CD14-positive monocyte (primary cell): ENCODE data around the gene IGDCC3. TPM values are rescaled to one million over a fixed set of nuclear protein-coding genes. Genes with fewer than 3 reads are reported as not detected.

Experiments used
- DNase-seq, 3 donors: peaks; one replicate each; pipeline ENCODE4 v3.0.0-alpha.2; 2011 to 2022
- H2AFZ ChIP-seq: 2 replicates; pipeline ENCODE4 v1.6.0; 2012; ENCODE audit warnings: mild to moderate bottlenecking, low read depth, low read length, inconsistent platforms; ENCODE audit not compliant: insufficient read depth, poor library complexity, severe bottlenecking
- H3K27ac ChIP-seq, 2 donors: 1 replicate in 1 of 2; 2 replicates in 1 of 2; pipeline ENCODE4 v1.5.1; 2012 to 2013; ENCODE audit warnings: low read length in 2 of 2, control low read depth in 1 of 2, inconsistent platforms in 1 of 2, low read depth in 1 of 2, mild to moderate bottlenecking in 1 of 2
- H3K27me3 ChIP-seq, 2 donors: one replicate each; pipeline versions ENCODE4 v1.6.0 to v1.6.1; 2011 to 2013; ENCODE audit warnings: low read length in 2 of 2; ENCODE audit not compliant: control insufficient read depth in 2 of 2, insufficient read depth in 2 of 2
- H3K36me3 ChIP-seq, 2 donors: replicated peaks in 1 of 2; 1 replicate in 1 of 2; 2 replicates in 1 of 2; pipeline versions ENCODE4 v1.5.1 to v1.6.1; 2012 to 2013; ENCODE audit warnings: low read length in 2 of 2, control low read depth in 1 of 2, inconsistent platforms in 1 of 2, mild to moderate bottlenecking in 1 of 2; ENCODE audit not compliant: insufficient read depth in 2 of 2, control insufficient read depth in 1 of 2
- H3K4me1 ChIP-seq, 2 donors: 1 replicate in 1 of 2; 2 replicates in 1 of 2; pipeline versions ENCODE4 v1.5.1 to v1.6.1; 2012 to 2013; ENCODE audit warnings: low read length in 2 of 2, control low read depth in 1 of 2, inconsistent platforms in 1 of 2, mild to moderate bottlenecking in 1 of 2, moderate library complexity in 1 of 2; ENCODE audit not compliant: insufficient read depth in 2 of 2, control insufficient read depth in 1 of 2
- H3K4me2 ChIP-seq: replicated peaks from 2 replicates; pipeline ENCODE3; 2012; ENCODE audit warnings: low read length, moderate library complexity, mild to moderate bottlenecking; ENCODE audit not compliant: poor library complexity, severe bottlenecking; ENCODE audit errors: extremely low read depth
- H3K4me3 ChIP-seq, 3 experiments: fragments of 200-600 bp in 1 of 3; sonication (generic) in 1 of 3; replicated peaks in 1 of 3; 1 replicate in 2 of 3; 2 replicates in 1 of 3; pipeline ENCODE4 v1.5.1; 2011 to 2013; ENCODE audit warnings: low read length in 3 of 3, mild to moderate bottlenecking in 3 of 3, control low read depth in 2 of 3, low read depth in 2 of 3, inconsistent platforms in 1 of 3, moderate library complexity in 1 of 3
- H3K79me2 ChIP-seq: 2 replicates; pipeline ENCODE4 v1.6.0; 2012; ENCODE audit warnings: mild to moderate bottlenecking, control low read depth, inconsistent platforms, low read length, moderate library complexity; ENCODE audit not compliant: insufficient read depth
- H3K9ac ChIP-seq: 2 replicates; pipeline ENCODE4 v1.6.0; 2017; ENCODE audit warnings: low read length, mild to moderate bottlenecking; ENCODE audit not compliant: insufficient read depth, poor library complexity, severe bottlenecking
- H3K9me3 ChIP-seq, 2 donors: replicated peaks in 1 of 2; 1 replicate in 1 of 2; 2 replicates in 1 of 2; pipeline versions ENCODE4 v1.5.1 to v1.6.1; 2012 to 2013; ENCODE audit warnings: low read length in 2 of 2, control low read depth in 1 of 2; ENCODE audit not compliant: control insufficient read depth in 1 of 2, insufficient read depth in 1 of 2
- H4K20me1 ChIP-seq: 2 replicates; pipeline ENCODE4 v1.6.0; 2012; ENCODE audit warnings: mild to moderate bottlenecking, low read length, control low read depth, moderate library complexity; ENCODE audit not compliant: insufficient read depth
- H3K27ac Mint-ChIP-seq, 7 donors: one replicate each; pipeline ENCODE4 v1.8.0; 2020; ENCODE audit warnings: mild to moderate bottlenecking in 7 of 7, mixed read lengths in 7 of 7, moderate library complexity in 6 of 7, inconsistent platforms in 2 of 7
- H3K27me3 Mint-ChIP-seq, 3 donors: one replicate each; pipeline ENCODE4 v1.8.0; 2021 to 2022; ENCODE audit warnings: low read depth in 3 of 3, mild to moderate bottlenecking in 3 of 3, mixed read lengths in 3 of 3, moderate library complexity in 3 of 3, inconsistent platforms in 1 of 3
- H3K36me3 Mint-ChIP-seq, 2 donors: one replicate each; pipeline ENCODE4 v1.8.0; 2020; ENCODE audit warnings: mixed read lengths in 2 of 2, inconsistent platforms in 1 of 2, mild to moderate bottlenecking in 1 of 2
- H3K4me1 Mint-ChIP-seq: one replicate; pipeline ENCODE4 v1.8.0; 2020; ENCODE audit warnings: mild to moderate bottlenecking, mixed read lengths
- H3K4me3 Mint-ChIP-seq, 2 donors: one replicate each; pipeline ENCODE4 v1.8.0; 2020; ENCODE audit warnings: mild to moderate bottlenecking in 2 of 2, mixed read lengths in 2 of 2, moderate library complexity in 1 of 2
- H3K9me3 Mint-ChIP-seq, 7 donors: one replicate each; pipeline ENCODE4 v1.8.0; 2020 to 2022; ENCODE audit warnings: mixed read lengths in 7 of 7, mild to moderate bottlenecking in 6 of 7, moderate library complexity in 6 of 7, inconsistent platforms in 2 of 7
- CTCF ChIP-seq: fragments of 200-600 bp; IDR thresholded peaks from one replicate; pipeline ENCODE4 v1.8.0; 2022; ENCODE audit warnings: antibody characterized with exemption, mild to moderate bottlenecking
- WGBS: methylation state at CpG from one replicate; pipeline ENCODE4 v1.1.5; 2013; ENCODE audit warnings: missing lambda C conversion rate; ENCODE audit not compliant: insufficient coverage; 5-methylcytosine and 5-hydroxymethylcytosine counted together
- intact Hi-C, 2 donors: fragments of 100-400 bp; cut with micrococcal nuclease; formaldehyde crosslinking; loops; one replicate each; pipeline versions ENCODE4 v1.15.0 to v1.15.1; 2023
- polyA plus RNA-seq, 3 donors: library from polyadenylated mRNA; depleted of rRNA in 1 of 3; unstranded in 2 of 3; stranded (reverse) in 1 of 3; fragments of 300-500 nt in 2 of 3; fragments of >200 nt in 1 of 3; fragmentation: Illumina TruSeq in 2 of 3; gene quantifications; 1 replicate in 2 of 3; 2 replicates in 1 of 3; pipeline ENCODE4 v1.2.3, GENCODE V29; 2012 to 2021

Gene IGDCC3
- polyA plus RNA-seq, 3 donors, result not detected

GRCh38 chr15:65304381-65305149 is 73.2 kb downstream of the IGDCC3 start, which contains the start of gene RNU5B-1:
RNU5B-1 (plus strand) TSS chr15:65304677.
- Mint-ChIP-seq H3K4me3 (peak within 1 kb of the TSS; percentile 88 to 96), H3K4me1 (peaks cover 23% of the 10 kb centered on the region), H3K27ac (peak within 1 kb of the TSS; percentile 91 to 96 (median 94)), H3K36me3 (no peaks in the 10 kb centered on the region), H3K27me3 (peaks cover 0 to 2% (median 0%) of the 10 kb centered on the region in 3 donors), H3K9me3 (peaks cover 0 to 4% (median 2%) of the 10 kb centered on the region in 7 donors)
- H3K79me2 ChIP-seq, result no peaks in the 10 kb centered on the region
- peak within 1 kb of the TSS; percentile 88 for H3K4me2 ChIP-seq
- no peaks in the 10 kb centered on the region for H4K20me1 ChIP-seq
- DNase-seq, result peak; percentile 83 to 89 (median 87)
- H3K36me3 ChIP-seq, result no peaks in the 10 kb centered on the region
- H3K27ac ChIP-seq, result peak within 1 kb of the TSS; percentile 34 to 87
- H3K4me3 ChIP-seq, result peak within 1 kb of the TSS; percentile 74 to 93 (median 93)
- no peaks in the 10 kb centered on the region for H3K27me3 ChIP-seq
- peak; percentile 94 for TF ChIP-seq CTCF
- H3K9ac ChIP-seq, result peak within 1 kb of the TSS; percentile 74
- intact Hi-C loops, result loop anchor here in 1 of 2 donors (1.0 kb wide), 1 partner anchor 7 kb away; no protein-coding TSS in a partner anchor
- peaks cover 16 to 19% of the 10 kb centered on the region in 2 donors for H3K4me1 ChIP-seq
- 1% methylated on average over 16 of the region's 24 CpGs for WGBS
- H2AFZ ChIP-seq, result peak within 1 kb of the TSS; percentile 88
- no peaks in the 10 kb centered on the region for H3K9me3 ChIP-seq

GRCh38 chr15:65303687-65304380 is 74.0 kb downstream of the IGDCC3 start:
- H2AFZ ChIP-seq, result peak overlapping the region; percentile 88
- no peak for TF ChIP-seq CTCF
- Mint-ChIP-seq H3K4me1 (peaks cover 23% of the 10 kb centered on the region), H3K27ac (peak overlapping the region; percentile 91 to 96 (median 94)), H3K4me3 (peak overlapping the region; percentile 88 to 96), H3K27me3 (peaks cover 0 to 2% (median 0%) of the 10 kb centered on the region in 3 donors), H3K9me3 (peaks cover 0 to 4% (median 2%) of the 10 kb centered on the region in 7 donors), H3K36me3 (no peaks in the 10 kb centered on the region)
- H3K4me3 ChIP-seq, result peak overlapping the region; percentile 74 to 93 (median 93)
- no peaks in the 10 kb centered on the region for H4K20me1 ChIP-seq
- peak overlapping the region; percentile 34 to 87 for H3K27ac ChIP-seq
- H3K79me2 ChIP-seq, result no peaks in the 10 kb centered on the region
- no peaks in the 10 kb centered on the region for H3K36me3 ChIP-seq
- no peak for DNase-seq
- peak overlapping the region; percentile 74 for H3K9ac ChIP-seq
- 7% methylated on average over 24 of the region's 24 CpGs for WGBS
- peaks cover 16 to 19% of the 10 kb centered on the region in 2 donors for H3K4me1 ChIP-seq
- intact Hi-C loops, result no loop called here
- no peaks in the 10 kb centered on the region for H3K9me3 ChIP-seq
- H3K27me3 ChIP-seq, result no peaks in the 10 kb centered on the region
- H3K4me2 ChIP-seq, result peak overlapping the region; percentile 88
